ENCODE results near the gene GANAB. TPM values are rescaled to one million over a fixed set of nuclear protein-coding genes. Genes with fewer than 3 reads are reported as not detected.

GANAB gene
- total and polyA plus RNA-seq, 4 donors = 45.2 to 209 (median 148) TPM

DNA sequence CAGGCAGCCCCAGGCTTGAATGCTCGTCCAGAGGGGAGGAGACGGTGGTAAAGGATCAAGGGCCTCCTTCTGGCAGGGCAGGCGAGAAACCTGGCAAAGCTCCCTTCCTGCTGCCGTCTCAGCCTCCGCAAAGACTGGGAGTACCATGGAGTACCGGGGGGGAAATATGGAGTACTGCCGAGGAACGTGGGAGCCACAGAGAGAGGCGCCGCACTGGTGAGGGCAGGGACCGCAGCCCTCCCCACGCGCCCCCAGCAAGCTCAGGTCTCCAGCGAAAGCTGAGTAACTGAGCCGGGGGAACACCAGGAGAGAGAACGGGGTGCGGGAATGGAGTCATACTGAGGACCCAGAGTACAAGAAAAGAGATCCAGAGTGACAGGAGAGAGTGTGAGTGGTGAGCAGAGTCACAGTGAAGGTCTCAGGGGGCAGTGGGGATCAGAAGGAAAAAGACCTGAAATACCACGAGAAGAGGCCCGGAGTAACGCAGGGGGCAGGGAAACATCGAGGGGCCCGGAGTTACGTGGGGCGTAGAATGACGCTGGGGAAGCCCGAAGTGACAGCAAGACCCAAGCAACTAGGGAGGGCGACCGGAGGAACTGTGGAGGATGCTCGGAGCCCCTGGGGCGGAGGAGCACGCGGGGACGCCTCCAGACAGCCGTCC, 34.6 kb downstream of the GANAB start:
- no peaks in the 10 kb centered on the region for H3K9me3 ChIP-seq (ENCODE audit: control insufficient read depth in 4 of 4, low read length in 3 of 4)
- H3K27ac ChIP-seq (ENCODE audit: low read depth in 1 of 2, low read length in 2 of 2) = peak overlapping the region; percentile 73 to 88
- peaks cover 0 to 19% (median 2%) of the 10 kb centered on the region in 4 donors for H3K36me3 ChIP-seq (ENCODE audit: control insufficient read depth in 4 of 4, insufficient read depth in 3 of 4, low read depth in 1 of 4, low read length in 3 of 4)
- no peak for DNase-seq (ENCODE audit: low spot score)
- WGBS = 3% methylated on average over 34 of the region's 34 CpGs
- peaks cover 11 to 41% (median 25%) of the 10 kb centered on the region in 4 donors for H3K4me1 ChIP-seq (ENCODE audit: control insufficient read depth in 4 of 4, insufficient read depth in 4 of 4, low read length in 3 of 4)
- peak overlapping the region; percentile 21 to 48 for H3K9ac ChIP-seq (ENCODE audit: low read depth in 1 of 2, low read length in 2 of 2)
- H3K4me3 ChIP-seq (ENCODE audit: low read depth in 1 of 3, low read length in 3 of 3) = peak overlapping the region; percentile 64 to 83 (median 76)
- no peaks in the 10 kb centered on the region for H3K27me3 ChIP-seq (ENCODE audit: control insufficient read depth in 4 of 4, insufficient read depth in 4 of 4, low read length in 3 of 4)
- TF ChIP-seq, protein P1, sequence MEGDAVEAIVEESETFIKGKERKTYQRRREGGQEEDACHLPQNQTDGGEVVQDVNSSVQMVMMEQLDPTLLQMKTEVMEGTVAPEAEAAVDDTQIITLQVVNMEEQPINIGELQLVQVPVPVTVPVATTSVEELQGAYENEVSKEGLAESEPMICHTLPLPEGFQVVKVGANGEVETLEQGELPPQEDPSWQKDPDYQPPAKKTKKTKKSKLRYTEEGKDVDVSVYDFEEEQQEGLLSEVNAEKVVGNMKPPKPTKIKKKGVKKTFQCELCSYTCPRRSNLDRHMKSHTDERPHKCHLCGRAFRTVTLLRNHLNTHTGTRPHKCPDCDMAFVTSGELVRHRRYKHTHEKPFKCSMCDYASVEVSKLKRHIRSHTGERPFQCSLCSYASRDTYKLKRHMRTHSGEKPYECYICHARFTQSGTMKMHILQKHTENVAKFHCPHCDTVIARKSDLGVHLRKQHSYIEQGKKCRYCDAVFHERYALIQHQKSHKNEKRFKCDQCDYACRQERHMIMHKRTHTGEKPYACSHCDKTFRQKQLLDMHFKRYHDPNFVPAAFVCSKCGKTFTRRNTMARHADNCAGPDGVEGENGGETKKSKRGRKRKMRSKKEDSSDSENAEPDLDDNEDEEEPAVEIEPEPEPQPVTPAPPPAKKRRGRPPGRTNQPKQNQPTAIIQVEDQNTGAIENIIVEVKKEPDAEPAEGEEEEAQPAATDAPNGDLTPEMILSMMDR (IDR thresholded peaks at IDR 0.05; ENCODE audit: low read depth, low read length, missing input control) = no peak
- TF ChIP-seq GABPA (IDR thresholded peaks at IDR 0.05 in 1 of 2, conservative IDR thresholded peaks at IDR 0.05 in 1 of 2) (no peak), TAF1 (conservative IDR thresholded peaks at IDR 0.05) (no peak), FOXA2 (IDR thresholded peaks at IDR 0.05) (no peak), RXRA (IDR thresholded peaks at IDR 0.05) (no peak), HNF4G (IDR thresholded peaks at IDR 0.05) (no peak), YY1 (IDR thresholded peaks at IDR 0.05) (no peak), RAD21 (IDR thresholded peaks at IDR 0.05) (no peak), EGR1 (IDR thresholded peaks at IDR 0.05; ENCODE audit: low read depth in 2 of 2) (no peak), HNF4A (conservative IDR thresholded peaks at IDR 0.05) (no peak)
- TF ChIP-seq, protein P2, sequence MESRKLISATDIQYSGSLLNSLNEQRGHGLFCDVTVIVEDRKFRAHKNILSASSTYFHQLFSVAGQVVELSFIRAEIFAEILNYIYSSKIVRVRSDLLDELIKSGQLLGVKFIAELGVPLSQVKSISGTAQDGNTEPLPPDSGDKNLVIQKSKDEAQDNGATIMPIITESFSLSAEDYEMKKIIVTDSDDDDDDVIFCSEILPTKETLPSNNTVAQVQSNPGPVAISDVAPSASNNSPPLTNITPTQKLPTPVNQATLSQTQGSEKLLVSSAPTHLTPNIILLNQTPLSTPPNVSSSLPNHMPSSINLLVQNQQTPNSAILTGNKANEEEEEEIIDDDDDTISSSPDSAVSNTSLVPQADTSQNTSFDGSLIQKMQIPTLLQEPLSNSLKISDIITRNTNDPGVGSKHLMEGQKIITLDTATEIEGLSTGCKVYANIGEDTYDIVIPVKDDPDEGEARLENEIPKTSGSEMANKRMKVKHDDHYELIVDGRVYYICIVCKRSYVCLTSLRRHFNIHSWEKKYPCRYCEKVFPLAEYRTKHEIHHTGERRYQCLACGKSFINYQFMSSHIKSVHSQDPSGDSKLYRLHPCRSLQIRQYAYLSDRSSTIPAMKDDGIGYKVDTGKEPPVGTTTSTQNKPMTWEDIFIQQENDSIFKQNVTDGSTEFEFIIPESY (IDR thresholded peaks at IDR 0.05) = no peak
- TF ChIP-seq, protein P3, sequence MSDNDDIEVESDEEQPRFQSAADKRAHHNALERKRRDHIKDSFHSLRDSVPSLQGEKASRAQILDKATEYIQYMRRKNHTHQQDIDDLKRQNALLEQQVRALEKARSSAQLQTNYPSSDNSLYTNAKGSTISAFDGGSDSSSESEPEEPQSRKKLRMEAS (IDR thresholded peaks at IDR 0.05) = no peak
- TF ChIP-seq, protein P4, sequence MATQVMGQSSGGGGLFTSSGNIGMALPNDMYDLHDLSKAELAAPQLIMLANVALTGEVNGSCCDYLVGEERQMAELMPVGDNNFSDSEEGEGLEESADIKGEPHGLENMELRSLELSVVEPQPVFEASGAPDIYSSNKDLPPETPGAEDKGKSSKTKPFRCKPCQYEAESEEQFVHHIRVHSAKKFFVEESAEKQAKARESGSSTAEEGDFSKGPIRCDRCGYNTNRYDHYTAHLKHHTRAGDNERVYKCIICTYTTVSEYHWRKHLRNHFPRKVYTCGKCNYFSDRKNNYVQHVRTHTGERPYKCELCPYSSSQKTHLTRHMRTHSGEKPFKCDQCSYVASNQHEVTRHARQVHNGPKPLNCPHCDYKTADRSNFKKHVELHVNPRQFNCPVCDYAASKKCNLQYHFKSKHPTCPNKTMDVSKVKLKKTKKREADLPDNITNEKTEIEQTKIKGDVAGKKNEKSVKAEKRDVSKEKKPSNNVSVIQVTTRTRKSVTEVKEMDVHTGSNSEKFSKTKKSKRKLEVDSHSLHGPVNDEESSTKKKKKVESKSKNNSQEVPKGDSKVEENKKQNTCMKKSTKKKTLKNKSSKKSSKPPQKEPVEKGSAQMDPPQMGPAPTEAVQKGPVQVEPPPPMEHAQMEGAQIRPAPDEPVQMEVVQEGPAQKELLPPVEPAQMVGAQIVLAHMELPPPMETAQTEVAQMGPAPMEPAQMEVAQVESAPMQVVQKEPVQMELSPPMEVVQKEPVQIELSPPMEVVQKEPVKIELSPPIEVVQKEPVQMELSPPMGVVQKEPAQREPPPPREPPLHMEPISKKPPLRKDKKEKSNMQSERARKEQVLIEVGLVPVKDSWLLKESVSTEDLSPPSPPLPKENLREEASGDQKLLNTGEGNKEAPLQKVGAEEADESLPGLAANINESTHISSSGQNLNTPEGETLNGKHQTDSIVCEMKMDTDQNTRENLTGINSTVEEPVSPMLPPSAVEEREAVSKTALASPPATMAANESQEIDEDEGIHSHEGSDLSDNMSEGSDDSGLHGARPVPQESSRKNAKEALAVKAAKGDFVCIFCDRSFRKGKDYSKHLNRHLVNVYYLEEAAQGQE (IDR thresholded peaks at IDR 0.05) = no peak
